WTC11 (cell line): ENCODE results near the gene TAS1R1. TPM values are rescaled to one million over a fixed set of nuclear protein-coding genes. Genes with fewer than 3 reads are reported as not detected.

Experiments
- ATAC-seq: fragments of 200-7000 bp; cut with Tn5 transposase; 2 replicates; pipeline ENCODE4 v1.10.0; 2021; ENCODE audit warnings: mild to moderate bottlenecking, moderate library complexity
- CTCF ChIA-PET: fragments of 300-600 bp; sonication (Branson Sonifier 250); formaldehyde crosslinking; loops from one replicate; lab custom pipeline; 2021; ENCODE audit warnings: antibody characterized with exemption; lab: Charles Lee
- POLR2A ChIA-PET: fragments of 350-600 bp; sonication (Branson Sonifier 250); formaldehyde crosslinking; loops from one replicate; lab custom pipeline; 2021; ENCODE audit warnings: antibody characterized with exemption; lab: Charles Lee
- DNase-seq: peaks from one replicate; pipeline ENCODE4 v3.0.0; 2021; ENCODE audit warnings: low spot score
- H3K27ac Mint-ChIP-seq: 2 replicates; pipeline ENCODE4 v1.8.0; 2021; ENCODE audit warnings: mixed read lengths
- H3K27me3 Mint-ChIP-seq: 2 replicates; pipeline ENCODE4 v1.8.0; 2021; ENCODE audit warnings: low read depth, mild to moderate bottlenecking, moderate library complexity, mixed read lengths
- H3K36me3 Mint-ChIP-seq: 2 replicates; pipeline ENCODE4 v1.8.0; 2021; ENCODE audit warnings: mixed read lengths
- H3K4me1 Mint-ChIP-seq: 2 replicates; pipeline ENCODE4 v1.8.0; 2022; ENCODE audit warnings: mixed read lengths
- H3K4me3 Mint-ChIP-seq: 2 replicates; pipeline ENCODE4 v1.8.0; 2021; ENCODE audit warnings: mild to moderate bottlenecking, moderate library complexity, mixed read lengths
- H3K9me3 Mint-ChIP-seq: 2 replicates; pipeline ENCODE4 v1.8.0; 2021; ENCODE audit warnings: mixed read lengths
- AR ChIP-seq: fragments of 250-450 bp; sonication (Bioruptor Pico); IDR thresholded peaks from 2 replicates; pipeline ENCODE4 v1.9.0; 2021; ENCODE audit warnings: mild to moderate bottlenecking
- ATF1 ChIP-seq: sonication (generic); formaldehyde crosslinking; IDR thresholded peaks from 2 replicates; pipeline ENCODE4 v1.8.1; 2023; ENCODE audit warnings: mild to moderate bottlenecking, moderate library complexity, missing genetic modification reagents
- ATF6 ChIP-seq: sonication (generic); formaldehyde crosslinking; IDR thresholded peaks from 2 replicates; pipeline ENCODE4 v1.8.1; 2023; ENCODE audit warnings: mild to moderate bottlenecking, missing genetic modification reagents
- CBFB ChIP-seq: sonication (generic); formaldehyde crosslinking; IDR thresholded peaks from 2 replicates; pipeline ENCODE4 v1.8.1; 2022; ENCODE audit warnings: mild to moderate bottlenecking, low read depth, missing genetic modification reagents
- CREB1 ChIP-seq: sonication (generic); formaldehyde crosslinking; IDR thresholded peaks from 2 replicates; pipeline ENCODE4 v1.8.0; 2023; ENCODE audit warnings: mild to moderate bottlenecking, missing genetic modification reagents
- FOXP1 ChIP-seq: sonication (generic); formaldehyde crosslinking; IDR thresholded peaks from 2 replicates; pipeline ENCODE4 v1.8.0; 2022; ENCODE audit warnings: missing genetic modification reagents, mild to moderate bottlenecking, moderate library complexity, borderline replicate concordance
- GRHL2 ChIP-seq: fragments of 250-450 bp; sonication (Bioruptor Pico); IDR thresholded peaks from 2 replicates; pipeline ENCODE4 v1.8.0; 2022; ENCODE audit warnings: mild to moderate bottlenecking, moderate library complexity; ENCODE audit not compliant: insufficient replicate concordance, severe bottlenecking
- GTF2I ChIP-seq: fragments of 250-450 bp; sonication (Bioruptor Pico); conservative IDR thresholded peaks from 2 replicates; pipeline ENCODE4 v1.4.0; 2021; ENCODE audit warnings: mild to moderate bottlenecking
- MXD4 ChIP-seq: fragments of 250-450 bp; sonication (Bioruptor Pico); IDR thresholded peaks from 2 replicates; pipeline ENCODE4 v1.8.0; 2021; ENCODE audit warnings: mild to moderate bottlenecking, moderate library complexity, borderline replicate concordance
- PRRX2 ChIP-seq: fragments of 250-450 bp; sonication (Bioruptor Pico); IDR thresholded peaks from 2 replicates; pipeline ENCODE4 v1.8.0; 2021; ENCODE audit warnings: mild to moderate bottlenecking
- RELA ChIP-seq: sonication (generic); formaldehyde crosslinking; IDR thresholded peaks from 2 replicates; pipeline ENCODE4 v1.8.1; 2022; ENCODE audit warnings: missing genetic modification reagents, mild to moderate bottlenecking, borderline replicate concordance
- SOX15 ChIP-seq: fragments of 250-450 bp; sonication (Bioruptor Pico); IDR thresholded peaks from 2 replicates; pipeline ENCODE4 v1.9.0; 2021; ENCODE audit warnings: mild to moderate bottlenecking
- TCF7 ChIP-seq: sonication (generic); formaldehyde crosslinking; IDR thresholded peaks from 2 replicates; pipeline ENCODE4 v1.8.0; 2022; ENCODE audit warnings: mild to moderate bottlenecking, low read depth, missing genetic modification reagents, moderate library complexity
- USF2 ChIP-seq: sonication (generic); formaldehyde crosslinking; IDR thresholded peaks from 2 replicates; pipeline ENCODE4 v1.8.1; 2023; ENCODE audit warnings: mild to moderate bottlenecking, missing genetic modification reagents, moderate library complexity
- ZNF263 ChIP-seq: sonication (generic); formaldehyde crosslinking; IDR thresholded peaks from 2 replicates; pipeline ENCODE4 v1.8.1; 2022; ENCODE audit warnings: low read depth, mild to moderate bottlenecking, moderate library complexity, missing genetic modification reagents
- ZNF281 ChIP-seq: sonication (generic); formaldehyde crosslinking; IDR thresholded peaks from 2 replicates; pipeline ENCODE4 v1.8.0; 2023; ENCODE audit warnings: mild to moderate bottlenecking, missing genetic modification reagents
- ZNF416 ChIP-seq: fragments of 250-450 bp; sonication (Bioruptor Pico); IDR thresholded peaks from 2 replicates; pipeline ENCODE4 v1.9.0; 2021; ENCODE audit warnings: mild to moderate bottlenecking, inconsistent platforms
- total RNA-seq: library from RNA; stranded (reverse); gene quantifications from 3 replicates; pipeline ENCODE4 v1.2.3, GENCODE V29; 2021
- TF ChIP-seq, protein P1 (sequence below): sonication (generic); formaldehyde crosslinking; IDR thresholded peaks from 2 replicates; pipeline ENCODE4 v1.8.0; 2022; ENCODE audit warnings: mild to moderate bottlenecking, missing genetic modification reagents
- TF ChIP-seq, protein P2 (sequence below): sonication (generic); formaldehyde crosslinking; IDR thresholded peaks from 2 replicates; pipeline ENCODE4 v1.8.1; 2023; ENCODE audit warnings: mild to moderate bottlenecking, missing genetic modification reagents, moderate library complexity
- TF ChIP-seq, protein P3 (sequence below): sonication (generic); formaldehyde crosslinking; IDR thresholded peaks from 2 replicates; pipeline ENCODE4 v1.8.1; 2022; ENCODE audit warnings: mild to moderate bottlenecking, moderate library complexity, missing genetic modification reagents

TAS1R1 gene
- total RNA-seq, 1 experiment from 2014 or later, result 0.11 TPM

DNA sequence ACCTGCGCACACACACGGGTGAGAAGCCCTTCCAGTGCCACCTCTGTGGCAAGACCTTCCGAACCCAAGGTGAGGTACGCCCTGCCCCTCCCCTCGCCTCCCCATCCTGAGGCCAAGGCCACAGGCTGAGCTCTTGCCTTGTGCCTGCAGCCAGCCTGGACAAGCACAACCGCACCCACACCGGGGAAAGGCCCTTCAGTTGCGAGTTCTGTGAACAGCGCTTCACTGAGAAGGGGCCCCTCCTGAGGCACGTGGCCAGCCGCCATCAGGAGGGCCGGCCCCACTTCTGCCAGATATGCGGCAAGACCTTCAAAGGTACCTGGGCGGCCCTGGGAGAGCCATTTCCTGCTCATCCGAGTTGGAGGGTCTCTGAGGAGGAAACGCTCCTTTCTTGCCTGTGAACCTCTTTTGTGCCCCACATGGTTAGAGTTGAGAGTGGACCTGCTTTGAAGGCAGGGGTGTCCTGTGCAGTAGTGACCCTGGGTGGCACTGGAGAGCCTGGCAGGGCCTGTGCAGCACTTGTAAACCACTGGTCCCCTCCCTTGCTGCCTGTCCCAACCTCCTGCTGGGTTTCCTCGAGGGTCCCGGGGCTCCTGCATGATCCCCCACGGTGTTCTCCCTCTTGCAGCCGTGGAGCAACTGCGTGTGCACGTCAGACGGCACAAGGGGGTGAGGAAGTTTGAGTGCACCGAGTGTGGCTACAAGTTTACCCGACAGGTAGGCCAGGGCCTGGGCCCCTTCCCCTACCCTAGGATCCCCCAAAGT, 33.2 kb downstream of the TAS1R1 start (continued):
- TF ChIP-seq ZNF281 (CRISPR knock-in tag) (no peak), SOX15 (CRISPR knock-in tag) (no peak), MXD4 (CRISPR knock-in tag) (no peak), GTF2I (CRISPR knock-in tag) (no peak), RELA (CRISPR knock-in tag) (no peak), PRRX2 (no peak), AR (CRISPR knock-in tag) (no peak)
- TF ChIP-seq, protein P1, sequence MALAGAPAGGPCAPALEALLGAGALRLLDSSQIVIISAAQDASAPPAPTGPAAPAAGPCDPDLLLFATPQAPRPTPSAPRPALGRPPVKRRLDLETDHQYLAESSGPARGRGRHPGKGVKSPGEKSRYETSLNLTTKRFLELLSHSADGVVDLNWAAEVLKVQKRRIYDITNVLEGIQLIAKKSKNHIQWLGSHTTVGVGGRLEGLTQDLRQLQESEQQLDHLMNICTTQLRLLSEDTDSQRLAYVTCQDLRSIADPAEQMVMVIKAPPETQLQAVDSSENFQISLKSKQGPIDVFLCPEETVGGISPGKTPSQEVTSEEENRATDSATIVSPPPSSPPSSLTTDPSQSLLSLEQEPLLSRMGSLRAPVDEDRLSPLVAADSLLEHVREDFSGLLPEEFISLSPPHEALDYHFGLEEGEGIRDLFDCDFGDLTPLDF, result no peak

- no peak for ATAC-seq
Observed at GRCh38 chr1:6588893-6589520, 33.9 kb downstream of the TAS1R1 start.

GRCh38 chr1:6590046-6590445, 34.9 kb downstream of the TAS1R1 start:
- H3K9me3 Mint-ChIP-seq, result no peaks in the 10 kb centered on the region
- ChIA-PET POLR2A (no interaction called here), CTCF (interaction anchor here (0.7 to 1.5 kb wide), 2 partner anchors 10 to 67 kb away, joined by 3 read pairs; partner anchors contain the start of gene ZBTB48)
- H3K36me3 Mint-ChIP-seq, result peaks cover 14% of the 10 kb centered on the region
- H3K4me3 Mint-ChIP-seq, result no peak overlapping the region
- DNase-seq, result no peak
- H3K27me3 Mint-ChIP-seq, result no peaks in the 10 kb centered on the region
- no peak for ATAC-seq
- H3K4me1 Mint-ChIP-seq, result no peaks in the 10 kb centered on the region
- H3K27ac Mint-ChIP-seq, result no peak overlapping the region
- TF ChIP-seq, protein P2, sequence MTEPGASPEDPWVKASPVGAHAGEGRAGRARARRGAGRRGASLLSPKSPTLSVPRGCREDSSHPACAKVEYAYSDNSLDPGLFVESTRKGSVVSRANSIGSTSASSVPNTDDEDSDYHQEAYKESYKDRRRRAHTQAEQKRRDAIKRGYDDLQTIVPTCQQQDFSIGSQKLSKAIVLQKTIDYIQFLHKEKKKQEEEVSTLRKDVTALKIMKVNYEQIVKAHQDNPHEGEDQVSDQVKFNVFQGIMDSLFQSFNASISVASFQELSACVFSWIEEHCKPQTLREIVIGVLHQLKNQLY (CRISPR knock-in tag), result no peak
- TF ChIP-seq CBFB (CRISPR knock-in tag) (no peak), ATF6 (CRISPR knock-in tag) (no peak), USF2 (CRISPR knock-in tag) (no peak), TCF7 (CRISPR knock-in tag) (no peak), ATF1 (no peak), GRHL2 (CRISPR knock-in tag) (no peak), ZNF416 (CRISPR knock-in tag) (no peak), ZNF263 (no peak)
- TF ChIP-seq, protein P3, sequence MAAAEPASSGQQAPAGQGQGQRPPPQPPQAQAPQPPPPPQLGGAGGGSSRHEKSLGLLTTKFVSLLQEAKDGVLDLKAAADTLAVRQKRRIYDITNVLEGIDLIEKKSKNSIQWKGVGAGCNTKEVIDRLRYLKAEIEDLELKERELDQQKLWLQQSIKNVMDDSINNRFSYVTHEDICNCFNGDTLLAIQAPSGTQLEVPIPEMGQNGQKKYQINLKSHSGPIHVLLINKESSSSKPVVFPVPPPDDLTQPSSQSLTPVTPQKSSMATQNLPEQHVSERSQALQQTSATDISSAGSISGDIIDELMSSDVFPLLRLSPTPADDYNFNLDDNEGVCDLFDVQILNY (CRISPR knock-in tag), result no peak

More at GRCh38 chr1:6588893-6589520, 33.9 kb downstream of the TAS1R1 start:
- H3K27ac Mint-ChIP-seq, result no peak overlapping the region; the same call in 1 of the 2 replicates
- ChIA-PET CTCF (interaction anchor here (0.8 to 1.5 kb wide), 3 partner anchors 9 to 58 kb away, joined by 3 read pairs; partner anchors contain the start of gene ZBTB48), POLR2A (interaction anchor here (0.9 kb wide), 1 partner anchor 8 kb away, joined by 3 read pairs; no protein-coding TSS in a partner anchor)
- DNase-seq, result no peak
- no peak for TF ChIP-seq CREB1
- TF ChIP-seq FOXP1 (CRISPR knock-in tag), result no peak
- TF ChIP-seq, all 79 proteins: peak for 0
- no peaks in the 10 kb centered on the region for H3K27me3 Mint-ChIP-seq
- no peaks in the 10 kb centered on the region for H3K9me3 Mint-ChIP-seq
- peaks cover 3% of the 10 kb centered on the region; the same call in 1 of the 2 replicates for H3K4me1 Mint-ChIP-seq
- no peak overlapping the region for H3K4me3 Mint-ChIP-seq
- H3K36me3 Mint-ChIP-seq, result peaks cover 9% of the 10 kb centered on the region
